ENCODE measurements around the gene MSTN.

DNA sequence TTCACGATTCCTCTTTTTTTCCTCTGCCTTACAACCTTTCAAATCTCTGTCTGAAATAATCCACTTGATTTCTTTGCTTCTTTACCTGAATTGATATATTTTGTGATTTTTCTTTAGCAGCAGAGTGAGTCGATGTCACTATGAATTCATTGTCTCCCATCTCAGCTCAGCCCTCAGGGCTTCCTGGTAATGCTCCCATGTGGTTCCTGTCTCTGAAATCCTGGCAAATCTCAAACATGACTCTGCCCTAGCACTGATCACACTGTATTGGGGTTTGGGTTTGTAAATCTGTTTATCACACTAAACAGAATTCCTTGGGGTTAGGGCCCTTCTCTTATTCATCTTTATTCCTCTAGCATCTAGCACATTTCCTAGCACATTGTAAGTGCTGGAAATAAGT is 43.0 kb upstream of the MSTN start:
- TF ChIP-seq, protein P1, sequence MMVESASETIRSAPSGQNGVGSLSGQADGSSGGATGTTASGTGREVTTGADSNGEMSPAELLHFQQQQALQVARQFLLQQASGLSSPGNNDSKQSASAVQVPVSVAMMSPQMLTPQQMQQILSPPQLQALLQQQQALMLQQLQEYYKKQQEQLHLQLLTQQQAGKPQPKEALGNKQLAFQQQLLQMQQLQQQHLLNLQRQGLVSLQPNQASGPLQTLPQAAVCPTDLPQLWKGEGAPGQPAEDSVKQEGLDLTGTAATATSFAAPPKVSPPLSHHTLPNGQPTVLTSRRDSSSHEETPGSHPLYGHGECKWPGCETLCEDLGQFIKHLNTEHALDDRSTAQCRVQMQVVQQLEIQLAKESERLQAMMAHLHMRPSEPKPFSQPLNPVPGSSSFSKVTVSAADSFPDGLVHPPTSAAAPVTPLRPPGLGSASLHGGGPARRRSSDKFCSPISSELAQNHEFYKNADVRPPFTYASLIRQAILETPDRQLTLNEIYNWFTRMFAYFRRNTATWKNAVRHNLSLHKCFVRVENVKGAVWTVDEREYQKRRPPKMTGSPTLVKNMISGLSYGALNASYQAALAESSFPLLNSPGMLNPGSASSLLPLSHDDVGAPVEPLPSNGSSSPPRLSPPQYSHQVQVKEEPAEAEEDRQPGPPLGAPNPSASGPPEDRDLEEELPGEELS (CRISPR knock-in tag; IDR thresholded peaks at IDR 0.05): no peak
- no peak for TF ChIP-seq HMGA2 (CRISPR knock-in tag; IDR thresholded peaks at IDR 0.05)
- no peak for TF ChIP-seq ESRRA (CRISPR knock-in tag; IDR thresholded peaks at IDR 0.05; ENCODE audit: borderline replicate concordance)
- no peak for TF ChIP-seq SP1 (CRISPR knock-in tag; conservative IDR thresholded peaks at IDR 0.05)
- no peak for TF ChIP-seq TP53 (CRISPR knock-in tag; IDR thresholded peaks at IDR 0.05)
- TF ChIP-seq, protein P2, sequence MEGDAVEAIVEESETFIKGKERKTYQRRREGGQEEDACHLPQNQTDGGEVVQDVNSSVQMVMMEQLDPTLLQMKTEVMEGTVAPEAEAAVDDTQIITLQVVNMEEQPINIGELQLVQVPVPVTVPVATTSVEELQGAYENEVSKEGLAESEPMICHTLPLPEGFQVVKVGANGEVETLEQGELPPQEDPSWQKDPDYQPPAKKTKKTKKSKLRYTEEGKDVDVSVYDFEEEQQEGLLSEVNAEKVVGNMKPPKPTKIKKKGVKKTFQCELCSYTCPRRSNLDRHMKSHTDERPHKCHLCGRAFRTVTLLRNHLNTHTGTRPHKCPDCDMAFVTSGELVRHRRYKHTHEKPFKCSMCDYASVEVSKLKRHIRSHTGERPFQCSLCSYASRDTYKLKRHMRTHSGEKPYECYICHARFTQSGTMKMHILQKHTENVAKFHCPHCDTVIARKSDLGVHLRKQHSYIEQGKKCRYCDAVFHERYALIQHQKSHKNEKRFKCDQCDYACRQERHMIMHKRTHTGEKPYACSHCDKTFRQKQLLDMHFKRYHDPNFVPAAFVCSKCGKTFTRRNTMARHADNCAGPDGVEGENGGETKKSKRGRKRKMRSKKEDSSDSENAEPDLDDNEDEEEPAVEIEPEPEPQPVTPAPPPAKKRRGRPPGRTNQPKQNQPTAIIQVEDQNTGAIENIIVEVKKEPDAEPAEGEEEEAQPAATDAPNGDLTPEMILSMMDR (IDR thresholded peaks at IDR 0.05): no peak
- TF ChIP-seq, protein P3, sequence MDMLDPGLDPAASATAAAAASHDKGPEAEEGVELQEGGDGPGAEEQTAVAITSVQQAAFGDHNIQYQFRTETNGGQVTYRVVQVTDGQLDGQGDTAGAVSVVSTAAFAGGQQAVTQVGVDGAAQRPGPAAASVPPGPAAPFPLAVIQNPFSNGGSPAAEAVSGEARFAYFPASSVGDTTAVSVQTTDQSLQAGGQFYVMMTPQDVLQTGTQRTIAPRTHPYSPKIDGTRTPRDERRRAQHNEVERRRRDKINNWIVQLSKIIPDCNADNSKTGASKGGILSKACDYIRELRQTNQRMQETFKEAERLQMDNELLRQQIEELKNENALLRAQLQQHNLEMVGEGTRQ (CRISPR knock-in tag; IDR thresholded peaks at IDR 0.05): no peak
- TF ChIP-seq ETV6 (CRISPR knock-in tag; IDR thresholded peaks at IDR 0.05): no peak
- TF ChIP-seq, protein P4, sequence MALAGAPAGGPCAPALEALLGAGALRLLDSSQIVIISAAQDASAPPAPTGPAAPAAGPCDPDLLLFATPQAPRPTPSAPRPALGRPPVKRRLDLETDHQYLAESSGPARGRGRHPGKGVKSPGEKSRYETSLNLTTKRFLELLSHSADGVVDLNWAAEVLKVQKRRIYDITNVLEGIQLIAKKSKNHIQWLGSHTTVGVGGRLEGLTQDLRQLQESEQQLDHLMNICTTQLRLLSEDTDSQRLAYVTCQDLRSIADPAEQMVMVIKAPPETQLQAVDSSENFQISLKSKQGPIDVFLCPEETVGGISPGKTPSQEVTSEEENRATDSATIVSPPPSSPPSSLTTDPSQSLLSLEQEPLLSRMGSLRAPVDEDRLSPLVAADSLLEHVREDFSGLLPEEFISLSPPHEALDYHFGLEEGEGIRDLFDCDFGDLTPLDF (CRISPR knock-in tag; IDR thresholded peaks at IDR 0.05): no peak
- TF ChIP-seq, protein P5, sequence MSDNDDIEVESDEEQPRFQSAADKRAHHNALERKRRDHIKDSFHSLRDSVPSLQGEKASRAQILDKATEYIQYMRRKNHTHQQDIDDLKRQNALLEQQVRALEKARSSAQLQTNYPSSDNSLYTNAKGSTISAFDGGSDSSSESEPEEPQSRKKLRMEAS (CRISPR knock-in tag; IDR thresholded peaks at IDR 0.05): no peak
- TF ChIP-seq, protein P6, sequence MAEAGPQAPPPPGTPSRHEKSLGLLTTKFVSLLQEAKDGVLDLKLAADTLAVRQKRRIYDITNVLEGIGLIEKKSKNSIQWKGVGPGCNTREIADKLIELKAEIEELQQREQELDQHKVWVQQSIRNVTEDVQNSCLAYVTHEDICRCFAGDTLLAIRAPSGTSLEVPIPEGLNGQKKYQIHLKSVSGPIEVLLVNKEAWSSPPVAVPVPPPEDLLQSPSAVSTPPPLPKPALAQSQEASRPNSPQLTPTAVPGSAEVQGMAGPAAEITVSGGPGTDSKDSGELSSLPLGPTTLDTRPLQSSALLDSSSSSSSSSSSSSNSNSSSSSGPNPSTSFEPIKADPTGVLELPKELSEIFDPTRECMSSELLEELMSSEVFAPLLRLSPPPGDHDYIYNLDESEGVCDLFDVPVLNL (CRISPR knock-in tag; IDR thresholded peaks at IDR 0.05; ENCODE audit: borderline replicate concordance, low read depth): no peak
- TF ChIP-seq FOXJ3 (CRISPR knock-in tag; IDR thresholded peaks at IDR 0.05; ENCODE audit: borderline replicate concordance): no peak
- no peak for TF ChIP-seq ZNF232 (CRISPR knock-in tag; IDR thresholded peaks at IDR 0.05)

Data from WTC11 (cell line).